ENCODE measurements around the gene FCSK. TPM values are rescaled to one million over a fixed set of nuclear protein-coding genes. Genes with fewer than 3 reads are reported as not detected.

FCSK gene
- total and polyA plus RNA-seq, 4 donors, result 12.0 to 24.1 (median 14.2) TPM

GRCh38 chr16:70470927-70471341 lies 16.5 kb downstream of the FCSK start:
- Histone ChIP-seq H3K36me3 (ENCODE audit: control insufficient read depth in 4 of 4, insufficient read depth in 4 of 4, low read length in 4 of 4) (peaks cover 0 to 41% (median 5%) of the 10 kb centered on the region in 4 donors), H3K4me1 (ENCODE audit: control insufficient read depth in 5 of 5, insufficient read depth in 5 of 5, low read length in 5 of 5) (peaks cover 0 to 5% (median 0%) of the 10 kb centered on the region in 5 donors), H3K27me3 (ENCODE audit: control insufficient read depth in 3 of 3, insufficient read depth in 3 of 3, low read length in 2 of 3) (no peaks in the 10 kb centered on the region), H3K9ac (ENCODE audit: insufficient read depth in 1 of 2, low read length in 2 of 2) (no peak overlapping the region), H3K4me3 (no peak overlapping the region), H3K27ac (ENCODE audit: low read depth in 1 of 2, low read length in 1 of 2) (no peak overlapping the region), H3K9me3 (ENCODE audit: control insufficient read depth in 4 of 4, insufficient read depth in 3 of 4, low read length in 3 of 4) (no peaks in the 10 kb centered on the region)
- ATAC-seq (ENCODE audit: insufficient read depth, low FRiP score) (no peak), DNase-seq (peak; percentile 25 to 40 (median 31))
- 81 to 84% methylated on average over 17 of the region's 17 CpGs for WGBS, 2 donors
- TF ChIP-seq CTCF (IDR thresholded peaks at IDR 0.05; ENCODE audit: control extremely low read depth, extremely low read depth), result no peak

GRCh38 chr16:70472786-70473433 lies 18.5 kb downstream of the FCSK start:
- no peak for DNase-seq
- H3K36me3 ChIP-seq (ENCODE audit: control insufficient read depth in 4 of 4, insufficient read depth in 4 of 4, low read length in 4 of 4), result peaks cover 0 to 36% (median 5%) of the 10 kb centered on the region in 4 donors
- no peak for ATAC-seq (ENCODE audit: insufficient read depth, low FRiP score)
- peaks cover 0 to 5% (median 0%) of the 10 kb centered on the region in 5 donors for H3K4me1 ChIP-seq (ENCODE audit: control insufficient read depth in 5 of 5, insufficient read depth in 5 of 5, low read length in 5 of 5)
- no peak for TF ChIP-seq CTCF (IDR thresholded peaks at IDR 0.05; ENCODE audit: control extremely low read depth, extremely low read depth)
- 92 to 94% methylated on average over 28 of the region's 28 CpGs for WGBS, 2 donors
- no peak overlapping the region for H3K4me3 ChIP-seq
- H3K27ac ChIP-seq (ENCODE audit: low read depth in 1 of 2, low read length in 1 of 2), result no peak overlapping the region
- no peak overlapping the region for H3K9ac ChIP-seq (ENCODE audit: insufficient read depth in 1 of 2, low read length in 2 of 2)
- no peaks in the 10 kb centered on the region for H3K27me3 ChIP-seq (ENCODE audit: control insufficient read depth in 3 of 3, insufficient read depth in 3 of 3, low read length in 2 of 3)
- H3K9me3 ChIP-seq (ENCODE audit: control insufficient read depth in 4 of 4, insufficient read depth in 3 of 4, low read length in 3 of 4), result no peaks in the 10 kb centered on the region

- DNase-seq (no peak), ATAC-seq (ENCODE audit: insufficient read depth, low FRiP score) (no peak)
- Histone ChIP-seq H3K9me3 (ENCODE audit: control insufficient read depth in 4 of 4, insufficient read depth in 3 of 4, low read length in 3 of 4) (no peaks in the 10 kb centered on the region), H3K4me3 (no peak overlapping the region), H3K9ac (ENCODE audit: insufficient read depth in 1 of 2, low read length in 2 of 2) (no peak overlapping the region), H3K36me3 (ENCODE audit: control insufficient read depth in 4 of 4, insufficient read depth in 4 of 4, low read length in 4 of 4) (peaks cover 0 to 39% (median 5%) of the 10 kb centered on the region in 4 donors), H3K27me3 (ENCODE audit: control insufficient read depth in 3 of 3, insufficient read depth in 3 of 3, low read length in 2 of 3) (no peaks in the 10 kb centered on the region), H3K27ac (ENCODE audit: low read depth in 1 of 2, low read length in 1 of 2) (no peak overlapping the region), H3K4me1 (ENCODE audit: control insufficient read depth in 5 of 5, insufficient read depth in 5 of 5, low read length in 5 of 5) (peaks cover 0 to 5% (median 0%) of the 10 kb centered on the region in 5 donors)
- TF ChIP-seq CTCF (IDR thresholded peaks at IDR 0.05; ENCODE audit: control extremely low read depth, extremely low read depth), result no peak
- WGBS, 2 donors, result 92 to 96% methylated on average over 21 of the region's 21 CpGs
Measured at GRCh38 chr16:70473446-70474319, 19.3 kb downstream of the FCSK start.
